WTC11 (cell line): ENCODE measurements around the gene CGRRF1. TPM values are rescaled to one million over a fixed set of nuclear protein-coding genes. Genes with fewer than 3 reads are reported as not detected.

ENCODE experiments used
- AFF4 ChIP-seq: sonication (generic); formaldehyde crosslinking; IDR thresholded peaks from 2 replicates; pipeline ENCODE4 v1.8.1; 2023; ENCODE audit warnings: mild to moderate bottlenecking, missing genetic modification reagents, borderline replicate concordance
- ESRRA ChIP-seq: sonication (generic); formaldehyde crosslinking; IDR thresholded peaks from 2 replicates; pipeline ENCODE4 v1.8.1; 2022; ENCODE audit warnings: mild to moderate bottlenecking, missing genetic modification reagents, borderline replicate concordance
- JUN ChIP-seq: sonication (generic); formaldehyde crosslinking; IDR thresholded peaks from 2 replicates; pipeline ENCODE4 v1.8.0; 2023; ENCODE audit warnings: mild to moderate bottlenecking, missing genetic modification reagents
- NFE2L1 ChIP-seq: sonication (generic); formaldehyde crosslinking; IDR thresholded peaks from 2 replicates; pipeline ENCODE4 v1.8.1; 2023; ENCODE audit warnings: missing genetic modification reagents
- total RNA-seq: library from RNA; stranded (reverse); gene quantifications from 3 replicates; pipeline ENCODE4 v1.2.3, GENCODE V29; 2021

Gene CGRRF1
- total RNA-seq, 1 experiment from 2014 or later, result 15.1 TPM

DNA sequence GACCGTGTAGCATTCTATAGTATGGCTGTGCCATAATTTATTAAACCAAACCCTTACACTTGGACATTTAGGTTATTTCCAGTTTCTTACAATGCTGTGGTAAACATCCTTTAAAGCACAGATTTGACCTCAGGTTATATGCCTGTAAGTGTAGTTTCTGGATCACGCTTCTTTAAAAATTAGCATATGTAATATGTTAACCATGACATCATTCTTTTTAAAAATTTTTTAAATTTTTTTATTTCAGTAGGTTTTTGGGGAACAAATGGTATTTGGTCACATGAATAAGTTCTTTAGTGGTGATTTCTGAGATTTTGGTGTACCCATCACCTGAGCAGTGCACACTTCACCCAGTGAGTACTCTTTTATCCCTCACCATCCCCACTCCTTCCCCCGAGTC lies 75.5 kb downstream of the CGRRF1 start (continued):
- TF ChIP-seq AFF4 (CRISPR knock-in tag) (no peak), ESRRA (CRISPR knock-in tag) (no peak), JUN (CRISPR knock-in tag) (no peak), NFE2L1 (no peak)
- TF ChIP-seq, all 79 proteins: peak for 0

Other genes with a start within 250 kb of the CGRRF1 start
- 55.4 to 62.0 TPM (median 57.0 TPM) in 3 replicates for gene CDKN3, start 112.9 kb upstream of the CGRRF1 start, total RNA-seq
- gene CNIH1, start 68.5 kb upstream of the CGRRF1 start, total RNA-seq, result 80.7 to 93.9 TPM (median 90.8 TPM) in 3 replicates
- 56.4 to 63.7 TPM (median 58.0 TPM) in 3 replicates for gene GMFB, start 20.9 kb upstream of the CGRRF1 start, total RNA-seq
- 5.2 to 6.0 TPM (median 5.3 TPM) in 3 replicates for gene SAMD4A, start 57.2 kb downstream of the CGRRF1 start, total RNA-seq